ENCODE measurements around the gene PGAP3.

PGAP3 gene

DNA sequence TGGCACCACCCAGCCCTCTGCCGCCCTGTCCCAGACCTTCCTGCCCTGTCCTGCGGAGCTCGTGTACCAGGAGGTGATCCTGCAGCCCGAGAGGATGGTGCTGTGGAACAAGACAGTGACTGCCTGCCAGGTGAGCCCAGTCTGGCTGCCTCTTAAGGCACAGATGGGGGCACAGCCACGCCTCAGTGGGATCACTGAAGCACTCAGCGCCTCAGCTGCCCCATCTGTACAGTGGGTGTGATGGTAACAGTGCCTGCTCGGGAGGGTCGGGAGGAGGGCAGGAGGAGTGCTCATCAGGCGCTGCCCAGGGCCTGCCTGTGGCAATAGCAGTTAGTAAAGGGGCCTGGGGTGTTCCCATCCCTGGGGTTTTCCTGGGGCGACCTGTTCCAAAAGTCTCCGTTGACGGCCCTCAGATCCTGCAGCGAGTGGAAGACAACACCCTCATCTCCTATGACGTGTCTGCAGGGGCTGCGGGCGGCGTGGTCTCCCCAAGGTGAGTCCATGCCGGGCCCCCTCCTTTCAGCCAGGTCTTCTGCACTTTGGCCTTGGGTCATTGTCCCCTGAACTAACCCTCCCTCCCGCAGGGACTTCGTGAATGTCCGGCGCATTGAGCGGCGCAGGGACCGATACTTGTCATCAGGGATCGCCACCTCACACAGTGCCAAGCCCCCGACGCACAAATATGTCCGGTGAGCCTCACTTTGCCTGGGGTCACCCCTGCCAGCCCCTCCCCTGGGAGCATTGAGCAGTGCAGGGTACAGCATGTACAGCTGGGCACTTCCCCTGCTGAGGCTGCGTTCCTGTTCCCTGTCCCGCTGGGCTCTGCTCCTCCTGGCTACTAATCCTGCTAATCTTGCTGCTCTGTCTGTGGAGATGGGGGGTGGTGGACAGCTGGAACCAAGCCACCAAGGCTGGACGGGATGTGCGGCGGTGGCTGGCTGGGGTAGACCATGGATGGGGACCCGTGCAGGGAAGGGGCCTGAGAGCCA, 27.2 kb downstream of the PGAP3 start:
- DNase-seq (ENCODE audit: low spot score), result no peak

GRCh38 chr17:39660011-39660360, 27.9 kb downstream of the PGAP3 start:
- DNase-seq (ENCODE audit: low spot score), result no peak

- no peak for DNase-seq (ENCODE audit: low spot score)
Measured at GRCh38 chr17:39659279-39660010, 28.4 kb downstream of the PGAP3 start.

DNA sequence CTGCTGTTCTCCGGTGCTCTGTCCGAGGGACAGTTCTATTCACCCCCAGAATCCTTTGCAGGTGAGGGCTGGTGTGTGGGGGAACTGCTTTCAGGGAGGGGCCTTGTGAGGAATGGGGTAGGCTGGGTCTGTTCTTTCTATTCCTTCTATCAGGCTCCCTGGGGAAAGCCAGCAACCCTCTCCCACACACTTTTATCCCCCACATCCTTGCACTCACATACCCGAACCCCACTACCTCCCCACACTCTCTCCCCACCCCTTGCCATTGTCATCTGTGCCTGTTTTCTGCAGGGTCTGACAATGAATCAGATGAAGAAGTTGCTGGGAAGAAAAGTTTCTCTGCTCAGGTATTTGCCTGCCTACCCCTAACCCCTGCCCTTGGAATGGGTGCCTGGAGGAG, 29.1 kb downstream of the PGAP3 start:
- DNase-seq (ENCODE audit: low spot score), result no peak

DNA sequence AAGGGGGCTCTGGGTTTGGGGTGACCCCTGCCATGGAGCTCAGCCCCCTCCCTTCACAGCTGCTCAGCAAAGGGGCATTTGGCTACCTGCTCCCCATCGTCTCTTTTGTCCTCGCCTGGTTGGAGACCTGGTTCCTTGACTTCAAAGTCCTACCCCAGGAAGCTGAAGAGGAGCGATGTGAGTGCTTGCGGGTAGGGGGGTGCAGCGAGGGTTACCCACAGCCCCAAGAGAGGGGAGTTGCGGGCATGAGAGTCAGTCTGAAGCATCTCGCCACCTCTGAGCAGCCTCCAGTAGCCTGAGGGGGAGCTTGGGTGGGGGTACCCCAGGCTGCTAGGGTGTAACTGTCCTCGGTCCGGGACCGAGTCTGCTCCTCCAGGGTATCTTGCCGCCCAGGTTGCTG, 29.5 kb downstream of the PGAP3 start:
- DNase-seq (ENCODE audit: low spot score), result no peak

DNA sequence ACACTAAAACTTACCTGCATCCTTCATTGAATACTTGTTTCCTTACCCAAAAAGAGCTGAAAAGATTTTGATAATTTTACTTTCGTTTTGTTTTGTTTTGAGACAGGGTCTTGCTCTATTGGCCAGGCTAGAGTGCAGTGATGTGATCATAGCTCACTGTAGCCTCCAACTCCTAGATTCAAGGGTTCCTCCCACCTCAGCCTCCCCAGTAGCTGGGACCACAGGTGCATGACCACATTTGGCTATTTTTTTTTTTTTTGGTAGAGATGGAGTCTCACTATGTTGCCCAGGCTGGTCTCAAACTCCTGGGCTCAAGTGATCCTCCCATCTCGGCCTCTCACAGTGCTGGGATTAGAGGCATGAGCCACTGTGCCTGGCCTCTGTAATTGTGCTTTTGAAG, 32.8 kb downstream of the PGAP3 start:
- DNase-seq (ENCODE audit: low spot score), result no peak

- peak; percentile 82 for DNase-seq (ENCODE audit: low spot score)
Measured at GRCh38 chr17:39653662-39654331, 34.1 kb downstream of the PGAP3 start.

DNA sequence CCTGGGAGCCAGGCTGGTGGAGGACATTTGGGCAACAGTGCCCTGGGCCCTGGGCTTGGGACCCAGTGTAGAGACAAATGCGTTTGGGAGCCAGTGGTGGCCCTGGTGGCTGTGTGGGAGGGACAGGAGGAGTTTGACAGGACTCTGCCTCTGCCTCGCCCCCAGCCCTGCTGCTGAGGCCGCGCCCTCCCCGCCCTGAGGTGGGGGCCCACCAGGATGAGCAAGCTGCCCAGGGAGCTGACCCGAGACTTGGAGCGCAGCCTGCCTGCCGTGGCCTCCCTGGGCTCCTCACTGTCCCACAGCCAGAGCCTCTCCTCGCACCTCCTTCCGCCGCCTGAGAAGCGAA, 34.6 kb downstream of the PGAP3 start:
- no peak for DNase-seq (ENCODE audit: low spot score)

GRCh38 chr17:39652587-39653315, 35.1 kb downstream of the PGAP3 start:
- no peak for DNase-seq (ENCODE audit: low spot score)

DNA sequence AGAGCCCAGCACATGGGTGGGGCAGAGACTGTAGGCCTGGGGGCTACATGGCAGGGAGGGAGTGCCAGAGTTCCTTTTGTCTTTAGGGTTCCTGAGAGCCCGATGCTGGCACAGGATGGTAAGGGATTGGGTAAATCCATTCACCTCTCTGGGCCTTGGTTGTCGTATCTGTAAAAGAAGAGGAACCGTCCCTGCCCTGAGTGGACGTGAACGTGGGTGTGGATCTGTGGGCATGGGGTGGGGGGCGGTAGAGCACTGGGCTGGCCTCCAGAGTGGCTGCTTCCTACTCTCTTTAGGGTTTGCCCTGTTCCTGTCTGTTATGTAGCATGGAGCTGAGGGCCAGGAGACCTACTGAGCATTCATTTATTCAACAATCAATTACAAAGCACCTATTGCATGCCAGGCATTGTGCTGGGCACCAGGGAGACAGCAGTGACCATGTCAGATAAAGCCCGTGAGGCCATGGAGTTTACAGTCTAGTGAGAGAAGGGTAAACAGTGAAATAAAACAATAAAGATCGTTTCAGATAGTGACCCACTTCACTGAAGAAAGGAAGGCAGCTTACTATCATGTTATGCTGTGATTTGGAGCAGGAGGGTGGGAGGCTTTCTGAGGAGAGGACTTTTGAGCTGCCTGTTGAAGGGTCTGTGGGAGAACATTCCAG, 35.8 kb downstream of the PGAP3 start:
- no peak for DNase-seq (ENCODE audit: low spot score)

- DNase-seq (ENCODE audit: low spot score), result no peak
Measured at GRCh38 chr17:39650121-39650579, 37.7 kb downstream of the PGAP3 start.

GRCh38 chr17:39648616-39649366, 39.1 kb downstream of the PGAP3 start:
- no peak for DNase-seq (ENCODE audit: low spot score)

- no peak for DNase-seq (ENCODE audit: low spot score)
Measured at GRCh38 chr17:39647256-39647655, 40.6 kb downstream of the PGAP3 start.

- no peak for DNase-seq (ENCODE audit: low spot score)
Measured at GRCh38 chr17:39643271-39643670, 44.6 kb downstream of the PGAP3 start.

DNA sequence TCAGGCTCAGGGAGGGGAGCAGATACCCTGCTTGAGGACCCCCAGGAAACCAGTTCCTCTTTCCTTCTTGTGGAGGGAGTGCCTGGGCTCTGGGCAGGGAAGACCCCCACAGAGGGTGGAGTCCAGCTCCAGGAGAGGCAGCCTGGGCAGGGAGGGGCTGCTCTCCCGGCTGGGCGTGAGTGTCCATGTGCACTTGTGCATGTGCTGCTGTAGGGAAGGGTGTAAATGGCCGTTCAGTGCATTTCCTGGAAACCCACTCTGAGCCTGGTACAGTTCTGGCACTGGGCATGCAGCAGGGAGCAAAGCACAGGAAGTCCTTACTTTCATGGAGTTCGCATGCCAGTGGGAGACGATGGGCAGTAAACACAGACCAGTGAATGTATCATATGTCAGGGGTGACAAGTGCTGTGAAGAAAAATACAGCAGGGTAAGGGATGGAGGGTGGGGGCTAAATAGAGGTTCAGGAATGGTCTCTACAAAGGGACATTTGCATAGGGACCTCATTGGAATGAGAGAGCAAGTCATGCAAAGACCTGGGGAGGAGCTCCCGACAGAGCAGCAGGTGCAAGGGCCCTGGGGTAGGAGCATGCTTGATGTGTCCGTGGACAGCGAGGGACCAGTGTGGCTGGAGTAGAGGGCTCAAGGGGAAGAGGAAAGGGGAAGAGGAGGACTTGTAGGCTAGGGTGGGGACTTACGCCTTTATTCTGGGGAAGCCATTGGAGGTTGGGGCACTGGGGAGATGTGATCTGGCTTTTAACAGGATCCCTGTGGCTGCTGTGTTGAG, 45.4 kb downstream of the PGAP3 start:
- no peak for DNase-seq (ENCODE audit: low spot score)

- DNase-seq (ENCODE audit: low spot score), result no peak
Measured at GRCh38 chr17:39641883-39642282, 46.0 kb downstream of the PGAP3 start.

DNA sequence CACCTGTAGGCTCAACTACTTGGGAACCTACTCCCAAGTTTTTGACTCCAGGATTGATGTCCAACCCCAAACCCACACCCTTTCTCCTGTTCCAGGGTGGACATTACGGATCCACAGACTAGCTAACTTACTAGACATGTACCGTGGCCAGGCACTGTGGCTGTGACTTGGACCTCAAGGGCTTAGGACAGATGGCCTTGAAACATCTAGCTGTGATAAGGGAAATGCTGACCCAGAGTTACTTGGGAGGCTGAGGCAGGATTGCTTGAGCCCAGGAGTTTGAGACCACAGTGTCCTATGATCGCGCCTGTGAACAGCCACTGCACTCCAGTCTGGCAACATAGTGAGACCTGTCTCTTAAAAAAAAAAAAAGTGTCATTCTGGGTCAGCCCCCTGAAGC, 46.8 kb downstream of the PGAP3 start:
- DNase-seq (ENCODE audit: low spot score), result no peak

GRCh38 chr17:39640591-39641031, 47.2 kb downstream of the PGAP3 start:
- no peak for DNase-seq (ENCODE audit: low spot score)

GRCh38 chr17:39639566-39640458, 48.0 kb downstream of the PGAP3 start:
- no peak for DNase-seq (ENCODE audit: low spot score)

Measured in activated CD4-positive, alpha-beta T cell treated with anti-CD3 and anti-CD28 coated beads, Interleukin-2, Interleukin-4, amounts not matched to agents 100 ng/mL and 50 ng/mL, durations not matched to agents 16 hours and 8 hours (primary cell).